Natural killer cell (primary cell): Measurements from ENCODE around the gene DTNB. TPM values are rescaled to one million over a fixed set of nuclear protein-coding genes. Genes with fewer than 3 reads are reported as not detected.
"Not testable (repeated sequence)": the region's sequence is repeated elsewhere in the genome, so short reads cannot be mapped to it uniquely, and the experiment has no call there.

ENCODE experiments used
- ATAC-seq, 3 donors: fragments of 150-1000 bp in 2 of 3; fragments of 200-7000 bp in 1 of 3; cut with Tn5 transposase; 1 replicate in 1 of 3; 2 replicates in 2 of 3; pipeline ENCODE4 v1.10.0; 2021; ENCODE audit warnings: mild to moderate bottlenecking in 2 of 3, moderate library complexity in 2 of 3
- DNase-seq, 2 donors: peaks; one replicate each; pipeline versions ENCODE4 v3.0.0 to v3.0.0-alpha.2; 2013 to 2021; ENCODE audit warnings: mixed read lengths in 1 of 2
- H3K27ac ChIP-seq: one replicate; pipeline ENCODE4 v1.5.1; 2013; ENCODE audit warnings: mild to moderate bottlenecking, low read length
- H3K27me3 ChIP-seq: one replicate; pipeline ENCODE4 v1.6.1; 2013; ENCODE audit warnings: low read length; ENCODE audit not compliant: control insufficient read depth, insufficient read depth
- H3K36me3 ChIP-seq: one replicate; pipeline ENCODE4 v1.6.1; 2013; ENCODE audit warnings: low read length; ENCODE audit not compliant: control insufficient read depth, insufficient read depth
- H3K4me1 ChIP-seq: one replicate; pipeline ENCODE4 v1.6.1; 2013; ENCODE audit warnings: low read length; ENCODE audit not compliant: control insufficient read depth, insufficient read depth
- H3K4me3 ChIP-seq: one replicate; pipeline ENCODE4 v1.5.1; 2013; ENCODE audit warnings: low read length
- H3K9me3 ChIP-seq: one replicate; pipeline ENCODE4 v1.6.1; 2013; ENCODE audit warnings: low read length; ENCODE audit not compliant: control insufficient read depth, insufficient read depth
- H3K27ac Mint-ChIP-seq, 2 donors: one replicate each; pipeline ENCODE4 v1.8.0; 2022; ENCODE audit warnings: mild to moderate bottlenecking in 2 of 2, mixed read lengths in 2 of 2, moderate library complexity in 1 of 2
- H3K27me3 Mint-ChIP-seq, 2 donors: one replicate each; pipeline ENCODE4 v1.8.0; 2022; ENCODE audit warnings: low read depth in 2 of 2, mixed read lengths in 2 of 2
- H3K36me3 Mint-ChIP-seq: one replicate; pipeline ENCODE4 v1.8.0; 2022; ENCODE audit warnings: mixed read lengths
- H3K4me1 Mint-ChIP-seq, 2 donors: one replicate each; pipeline ENCODE4 v1.8.0; 2022; ENCODE audit warnings: mixed read lengths in 2 of 2
- H3K4me3 Mint-ChIP-seq: one replicate; pipeline ENCODE4 v1.8.0; 2022; ENCODE audit warnings: mild to moderate bottlenecking, moderate library complexity, mixed read lengths
- H3K9me3 Mint-ChIP-seq, 2 donors: one replicate each; pipeline ENCODE4 v1.8.0; 2022; ENCODE audit warnings: mixed read lengths in 2 of 2
- CTCF ChIP-seq: fragments of 200-600 bp; IDR thresholded peaks from one replicate; pipeline ENCODE4 v1.8.0; 2022; ENCODE audit warnings: antibody characterized with exemption
- WGBS: methylation state at CpG from one replicate; pipeline ENCODE4 v1.1.7; 2013; ENCODE audit warnings: missing lambda C conversion rate; ENCODE audit not compliant: insufficient coverage; 5-methylcytosine and 5-hydroxymethylcytosine counted together
- intact Hi-C: fragments of 100-400 bp; cut with micrococcal nuclease; formaldehyde crosslinking; loops from one replicate; pipeline ENCODE4 v1.14.2; 2022
- total RNA-seq, 4 donors: library from RNA; stranded (reverse); fragments of 120-200 nt in 1 of 4; gene quantifications; one replicate each; pipeline versions ENCODE4 v1.2.3 to v1.2.4, GENCODE V29; 2013 to 2022

The DTNB gene
- total RNA-seq, 3 donors from 2014 or later (not counting 1 experiment from before 2014, with no cell fraction given) = 20.8 to 33.7 (median 23.6) TPM

- Histone ChIP-seq H3K4me3 (no peak overlapping the region), H3K27ac (no peak overlapping the region), H3K4me1 (no peaks in the 10 kb centered on the region), H3K27me3 (no peaks in the 10 kb centered on the region), H3K9me3 (peaks cover 4% of the 10 kb centered on the region), H3K36me3 (no peaks in the 10 kb centered on the region)
- 95% methylated on average over 3 of the region's 3 CpGs for WGBS
- intact Hi-C loops = no loop called here
- Mint-ChIP-seq H3K27ac (no peak overlapping the region), H3K36me3 (no peaks in the 10 kb centered on the region), H3K4me3 (no peak overlapping the region), H3K9me3 (no peaks in the 10 kb centered on the region), H3K27me3 (no peaks in the 10 kb centered on the region), H3K4me1 (no peaks in the 10 kb centered on the region)
- DNase-seq = no peak
- no peak for TF ChIP-seq CTCF
- no peak for ATAC-seq
Observed at GRCh38 chr2:25539136-25539535, 134.2 kb downstream of the DTNB start.

- DNase-seq (no peak), ATAC-seq (no peak)
- no peaks in the 10 kb centered on the region for H3K4me1 ChIP-seq
- H3K9me3 ChIP-seq = peaks cover 4% of the 10 kb centered on the region
- no peak overlapping the region for H3K4me3 ChIP-seq
- H3K27ac ChIP-seq = no peak overlapping the region
- intact Hi-C loops = no loop called here
- WGBS = 100% methylated on average over 1 of the region's 2 CpGs
- no peak for TF ChIP-seq CTCF
- no peaks in the 10 kb centered on the region for H3K36me3 ChIP-seq
- Mint-ChIP-seq H3K36me3 (no peaks in the 10 kb centered on the region), H3K27me3 (no peaks in the 10 kb centered on the region), H3K4me3 (no peak overlapping the region), H3K27ac (no peak overlapping the region), H3K9me3 (no peaks in the 10 kb centered on the region), H3K4me1 (no peaks in the 10 kb centered on the region)
- H3K27me3 ChIP-seq = no peaks in the 10 kb centered on the region
Observed at GRCh38 chr2:25537526-25537925, 135.9 kb downstream of the DTNB start.

- H3K9me3 Mint-ChIP-seq, H3K4me1 Mint-ChIP-seq, H3K36me3 ChIP-seq, DNase-seq, H3K27ac Mint-ChIP-seq, ATAC-seq, H3K27ac ChIP-seq, H3K27me3 Mint-ChIP-seq, H3K4me3 Mint-ChIP-seq, H3K4me3 ChIP-seq, H3K36me3 Mint-ChIP-seq, H3K9me3 ChIP-seq, intact Hi-C loops, H3K4me1 ChIP-seq, H3K27me3 ChIP-seq: not testable (repeated sequence)
- WGBS = 93% methylated on average over 52 of the region's 52 CpGs
Observed at GRCh38 chr2:25535411-25536289, 137.7 kb downstream of the DTNB start.

GRCh38 chr2:25534937-25535336 is 138.4 kb downstream of the DTNB start:
- H3K4me3 Mint-ChIP-seq, H3K27ac ChIP-seq, H3K4me1 ChIP-seq, H3K27ac Mint-ChIP-seq, H3K36me3 Mint-ChIP-seq, H3K4me1 Mint-ChIP-seq, intact Hi-C loops, DNase-seq, ATAC-seq, H3K27me3 Mint-ChIP-seq, H3K9me3 ChIP-seq, H3K27me3 ChIP-seq, H3K9me3 Mint-ChIP-seq, H3K4me3 ChIP-seq, H3K36me3 ChIP-seq: not testable (repeated sequence)
- WGBS = 95% methylated on average over 22 of the region's 22 CpGs
